RWPE2 (cell line): ENCODE measurements around the gene NUMB.

Experiments
- ATAC-seq: fragments of 200-7000 bp; cut with Tn5 transposase; 3 replicates; pipeline ENCODE4 v1.9.1; 2021; ENCODE audit warnings: low read depth
- DNase-seq: peaks from one replicate; pipeline ENCODE4 v3.0.0-alpha.2; 2020; ENCODE audit warnings: low spot score
- H3K27ac ChIP-seq: fragments of 450-650 bp; 2 replicates; pipeline ENCODE4 v1.5.1; 2017; ENCODE audit warnings: mild to moderate bottlenecking; ENCODE audit not compliant: poor library complexity, severe bottlenecking
- H3K27me3 ChIP-seq: fragments of 250-450 bp; sonication (Bioruptor Pico); 2 replicates; pipeline ENCODE4 v1.5.1; 2021; ENCODE audit warnings: mild to moderate bottlenecking, moderate library complexity; ENCODE audit not compliant: insufficient read depth, poor library complexity, severe bottlenecking
- H3K36me3 ChIP-seq: fragments of 250-450 bp; sonication (Bioruptor Pico); 2 replicates; pipeline ENCODE4 v1.5.1; 2020; ENCODE audit warnings: low read depth, mild to moderate bottlenecking, moderate library complexity
- H3K4me1 ChIP-seq: fragments of 250-450 bp; sonication (Bioruptor Pico); 2 replicates; pipeline ENCODE4 v1.5.1; 2021; ENCODE audit warnings: mild to moderate bottlenecking, moderate library complexity; ENCODE audit not compliant: insufficient read depth, poor library complexity, severe bottlenecking
- H3K4me3 ChIP-seq: fragments of 250-450 bp; sonication (Bioruptor Pico); 2 replicates; pipeline ENCODE4 v1.5.1; 2021; ENCODE audit warnings: mild to moderate bottlenecking, moderate library complexity; ENCODE audit not compliant: severe bottlenecking
- H3K9me3 ChIP-seq: fragments of 250-450 bp; sonication (Bioruptor Pico); 2 replicates; pipeline ENCODE4 v1.5.1; 2021; ENCODE audit warnings: mild to moderate bottlenecking, moderate library complexity; ENCODE audit not compliant: severe bottlenecking
- CTCF ChIP-seq: fragments of 450-650 bp; IDR thresholded peaks from one replicate; pipeline ENCODE4 v1.5.1; 2017; ENCODE audit warnings: mild to moderate bottlenecking, moderate library complexity; ENCODE audit not compliant: poor library complexity, severe bottlenecking

NUMB gene

GRCh38 chr14:73231981-73232851, 226.1 kb downstream of the NUMB start:
- peaks cover 11% of the 10 kb centered on the region for H3K4me1 ChIP-seq
- ATAC-seq: peak; percentile 17; the same call in 2 of the 3 replicates
- H3K27me3 ChIP-seq: peaks cover 26% of the 10 kb centered on the region
- H3K27ac ChIP-seq: no peak overlapping the region
- peak; percentile 20 for TF ChIP-seq CTCF
- H3K9me3 ChIP-seq: no peaks in the 10 kb centered on the region
- no peak overlapping the region for H3K4me3 ChIP-seq
- H3K36me3 ChIP-seq: no peaks in the 10 kb centered on the region
- DNase-seq: no peak

GRCh38 chr14:73230051-73230450, 228.3 kb downstream of the NUMB start:
- Histone ChIP-seq H3K27me3 (peaks cover 6% of the 10 kb centered on the region), H3K4me1 (peaks cover 11% of the 10 kb centered on the region), H3K27ac (no peak overlapping the region), H3K9me3 (no peaks in the 10 kb centered on the region), H3K4me3 (no peak overlapping the region), H3K36me3 (no peaks in the 10 kb centered on the region)
- TF ChIP-seq CTCF: no peak
- no peak for ATAC-seq
- no peak for DNase-seq

- ATAC-seq (peak; percentile 71), DNase-seq (no peak)
- Histone ChIP-seq H3K9me3 (no peaks in the 10 kb centered on the region), H3K27me3 (no peaks in the 10 kb centered on the region), H3K36me3 (no peaks in the 10 kb centered on the region), H3K4me3 (no peak overlapping the region), H3K27ac (peak overlapping the region; percentile 8), H3K4me1 (peaks cover 11% of the 10 kb centered on the region)
- TF ChIP-seq CTCF: no peak
Observed at GRCh38 chr14:73227812-73228781, 230.2 kb downstream of the NUMB start.

GRCh38 chr14:73225496-73225895, 232.8 kb downstream of the NUMB start:
- Histone ChIP-seq H3K4me1 (peaks cover 11% of the 10 kb centered on the region), H3K27ac (no peak overlapping the region), H3K4me3 (no peak overlapping the region), H3K27me3 (no peaks in the 10 kb centered on the region), H3K36me3 (no peaks in the 10 kb centered on the region), H3K9me3 (no peaks in the 10 kb centered on the region)
- DNase-seq (no peak), ATAC-seq (no peak)
- no peak for TF ChIP-seq CTCF
